ENCODE measurements around the gene ARPC3. TPM values are rescaled to one million over a fixed set of nuclear protein-coding genes. Genes with fewer than 3 reads are reported as not detected.

Gene ARPC3
- total and polyA plus RNA-seq, 9 of the 15 experiments (the other 6 are each of a cell fraction or from before 2014, with no cell fraction given): 74.2 to 575 (median 345) TPM

DNA sequence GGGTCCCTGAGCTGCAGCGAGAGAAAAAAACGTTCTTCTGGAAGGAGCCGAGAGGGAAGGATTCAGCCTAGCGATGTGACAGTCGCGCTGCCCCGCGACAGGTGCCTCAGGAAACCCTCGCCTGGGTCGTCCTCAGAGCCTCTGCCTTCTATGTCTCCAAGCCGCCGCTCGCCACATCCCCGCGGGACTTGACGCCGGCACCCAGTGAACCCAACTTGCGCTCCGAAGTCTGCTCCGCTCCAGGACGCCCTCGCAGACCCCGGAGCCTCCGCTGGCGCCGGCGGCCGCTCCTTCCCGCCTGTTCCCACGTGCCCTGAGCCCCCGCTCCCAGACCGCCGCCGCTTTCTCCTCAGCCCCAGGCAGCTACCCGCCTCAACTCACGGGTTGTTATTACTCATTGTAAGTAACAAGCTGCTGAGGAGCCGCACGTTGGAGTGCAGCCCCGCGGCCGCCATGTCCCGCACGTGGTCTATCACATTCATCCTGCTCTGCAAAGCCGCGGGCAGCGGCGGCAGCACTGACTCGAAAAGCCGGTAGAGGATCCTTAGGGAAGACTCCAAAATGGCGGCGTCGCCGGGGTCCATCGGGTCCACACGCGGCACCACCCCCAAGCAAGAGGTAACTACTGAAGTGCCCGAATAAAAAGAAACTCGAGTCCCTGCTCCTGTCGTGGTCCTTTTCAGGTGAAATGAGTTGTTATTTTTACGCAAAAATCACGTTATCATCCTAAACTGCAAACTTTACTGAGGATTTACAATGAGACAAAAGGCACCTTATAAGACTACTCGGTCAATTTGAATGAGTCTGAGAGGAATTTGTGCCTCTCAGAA lies 46.8 kb downstream of the ARPC3 start, which contains the start of gene ANAPC7 (continued):
- TF ChIP-seq NEUROD1 (IDR thresholded peaks at IDR 0.05; ENCODE audit: borderline replicate concordance, low read depth, low read length, partially characterized antibody): no peak
- TF ChIP-seq, protein P1, sequence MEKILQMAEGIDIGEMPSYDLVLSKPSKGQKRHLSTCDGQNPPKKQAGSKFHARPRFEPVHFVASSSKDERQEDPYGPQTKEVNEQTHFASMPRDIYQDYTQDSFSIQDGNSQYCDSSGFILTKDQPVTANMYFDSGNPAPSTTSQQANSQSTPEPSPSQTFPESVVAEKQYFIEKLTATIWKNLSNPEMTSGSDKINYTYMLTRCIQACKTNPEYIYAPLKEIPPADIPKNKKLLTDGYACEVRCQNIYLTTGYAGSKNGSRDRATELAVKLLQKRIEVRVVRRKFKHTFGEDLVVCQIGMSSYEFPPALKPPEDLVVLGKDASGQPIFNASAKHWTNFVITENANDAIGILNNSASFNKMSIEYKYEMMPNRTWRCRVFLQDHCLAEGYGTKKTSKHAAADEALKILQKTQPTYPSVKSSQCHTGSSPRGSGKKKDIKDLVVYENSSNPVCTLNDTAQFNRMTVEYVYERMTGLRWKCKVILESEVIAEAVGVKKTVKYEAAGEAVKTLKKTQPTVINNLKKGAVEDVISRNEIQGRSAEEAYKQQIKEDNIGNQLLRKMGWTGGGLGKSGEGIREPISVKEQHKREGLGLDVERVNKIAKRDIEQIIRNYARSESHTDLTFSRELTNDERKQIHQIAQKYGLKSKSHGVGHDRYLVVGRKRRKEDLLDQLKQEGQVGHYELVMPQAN (IDR thresholded peaks at IDR 0.05; ENCODE audit: borderline replicate concordance): peak; percentile 98
- TF ChIP-seq JUND (IDR thresholded peaks at IDR 0.05; ENCODE audit: borderline replicate concordance, low read depth, low read length): no peak
- peak; percentile 17; the same call in 2 of the 3 replicates for TF ChIP-seq JUND (tag; IDR thresholded peaks at IDR 0.05; ENCODE audit: borderline replicate concordance, low read depth, low read length)
- TF ChIP-seq SETDB1 (IDR thresholded peaks at IDR 0.05; ENCODE audit: low read length): no peak
- TF ChIP-seq TCF7 (IDR thresholded peaks at IDR 0.05; ENCODE audit: borderline replicate concordance): peak; percentile 38; the same call in 1 of the 2 replicates
- peak; percentile 71 for TF ChIP-seq TBP (optimal IDR thresholded peaks at IDR 0.05; ENCODE audit: low read depth, low read length)
- no peak for TF ChIP-seq ZNF197 (CRISPR knock-in tag; IDR thresholded peaks at IDR 0.05; ENCODE audit: low read depth)
- peak in 1 of 3 experiments; percentile 47; a peak in 1 of 6 replicates for TF ChIP-seq ZBTB11 (CRISPR knock-in tag; IDR thresholded peaks at IDR 0.05)
- TF ChIP-seq ZC3H11A (IDR thresholded peaks at IDR 0.05; ENCODE audit: low read depth, low read length): no peak
- TF ChIP-seq NFYB (IDR thresholded peaks at IDR 0.05; ENCODE audit: extremely low read depth, insufficient read length): no peak
- peak; percentile 76 for TF ChIP-seq POLR2H (tag; IDR thresholded peaks at IDR 0.05; ENCODE audit: low read depth)
- TF ChIP-seq ZNF57 (CRISPR knock-in tag; IDR thresholded peaks at IDR 0.05): no peak
- TF ChIP-seq, protein P2, sequence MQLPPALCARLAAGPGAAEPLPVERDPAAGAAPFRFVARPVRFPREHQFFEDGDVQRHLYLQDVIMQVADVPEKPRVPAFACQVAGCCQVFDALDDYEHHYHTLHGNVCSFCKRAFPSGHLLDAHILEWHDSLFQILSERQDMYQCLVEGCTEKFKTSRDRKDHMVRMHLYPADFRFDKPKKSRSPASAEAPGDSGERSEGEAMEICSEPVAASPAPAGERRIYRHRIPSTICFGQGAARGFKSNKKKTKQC (CRISPR knock-in tag; IDR thresholded peaks at IDR 0.05): peak; percentile 95
- TF ChIP-seq GTF2F1 (IDR thresholded peaks at IDR 0.05; ENCODE audit: low read depth, low read length): no peak
- TF ChIP-seq SMARCA5 (IDR thresholded peaks at IDR 0.05): no peak
- no peak for TF ChIP-seq ZFPM2 (CRISPR knock-in tag; IDR thresholded peaks at IDR 0.05)
- peak; percentile 57; the same call in 1 of the 2 replicates for TF ChIP-seq KAT7 (CRISPR knock-in tag; IDR thresholded peaks at IDR 0.05; ENCODE audit: borderline replicate concordance)
- TF ChIP-seq GABPB1 (CRISPR knock-in tag; IDR thresholded peaks at IDR 0.05): peak; percentile 63
- TF ChIP-seq MTA1 (IDR thresholded peaks at IDR 0.05; ENCODE audit: borderline replicate concordance): peak; percentile 64; the same call in 1 of the 2 replicates
- no peak for TF ChIP-seq CCNT2 (IDR thresholded peaks at IDR 0.05; ENCODE audit: borderline replicate concordance, extremely low read depth, insufficient read length, low read depth, low read length)
- TF ChIP-seq RB1 (IDR thresholded peaks at IDR 0.05; ENCODE audit: low read depth): peak; percentile 46; the same call in 1 of the 2 replicates
